GM23338 (cell line): ENCODE measurements around the gene FADD. TPM values are rescaled to one million over a fixed set of nuclear protein-coding genes. Genes with fewer than 3 reads are reported as not detected.
"Not testable (repeated sequence)": the region's sequence is repeated elsewhere in the genome, so short reads cannot be mapped to it uniquely, and the experiment has no call there.

ENCODE experiments used
- ATAC-seq: fragments of 200-7000 bp; cut with Tn5 transposase; 3 replicates; pipeline ENCODE4 v1.9.1; 2020
- DNase-seq: peaks from one replicate; pipeline ENCODE4 v3.0.0-alpha.2; 2015; ENCODE audit warnings: low spot score
- H2AFZ ChIP-seq: fragments of 200-600 bp; sonication (generic); 2 replicates; pipeline ENCODE4 v1.8.0; 2016; ENCODE audit warnings: antibody characterized with exemption, mild to moderate bottlenecking, moderate library complexity
- H3F3A ChIP-seq: fragments of 200-600 bp; sonication (generic); replicated peaks from 2 replicates; pipeline ENCODE4 v1.8.0; 2017; ENCODE audit warnings: antibody characterized with exemption, mixed run types, low read depth
- H3K27ac ChIP-seq: fragments of 200-600 bp; sonication (generic); 2 replicates; pipeline ENCODE4 v1.6.1; 2016; ENCODE audit warnings: low read depth
- H3K27me3 ChIP-seq: fragments of 200-600 bp; sonication (generic); 2 replicates; pipeline ENCODE4 v1.8.0; 2016; ENCODE audit warnings: mild to moderate bottlenecking, mixed run types, moderate library complexity; ENCODE audit not compliant: insufficient read depth
- H3K36me3 ChIP-seq: fragments of 200-600 bp; sonication (generic); 2 replicates; pipeline ENCODE4 v1.8.0; 2016; ENCODE audit warnings: mild to moderate bottlenecking; ENCODE audit not compliant: insufficient read depth
- H3K4me1 ChIP-seq: fragments of 200-600 bp; sonication (generic); 2 replicates; pipeline ENCODE4 v1.8.0; 2016; ENCODE audit warnings: mild to moderate bottlenecking, moderate library complexity; ENCODE audit not compliant: insufficient read depth
- H3K4me2 ChIP-seq: fragments of 200-600 bp; sonication (generic); 2 replicates; pipeline ENCODE4 v1.7.1; 2017; ENCODE audit warnings: mixed run types
- H3K4me3 ChIP-seq: fragments of 200-600 bp; sonication (generic); 2 replicates; pipeline ENCODE4 v1.6.1; 2016; ENCODE audit warnings: mixed run types
- H3K79me2 ChIP-seq: fragments of 200-600 bp; sonication (generic); replicated peaks from 2 replicates; pipeline ENCODE4 v1.8.0; 2017; ENCODE audit warnings: mild to moderate bottlenecking; ENCODE audit not compliant: insufficient read depth
- H3K9me2 ChIP-seq: fragments of 200-600 bp; sonication (generic); 2 replicates; pipeline ENCODE4 v1.8.0; 2017; ENCODE audit not compliant: insufficient read depth
- H4K20me1 ChIP-seq: fragments of 200-600 bp; sonication (generic); replicated peaks from 2 replicates; pipeline ENCODE4 v1.8.0; 2017; ENCODE audit warnings: mild to moderate bottlenecking; ENCODE audit not compliant: insufficient read depth
- H3K27ac Mint-ChIP-seq: 2 replicates; pipeline ENCODE4 v1.8.0; 2020; ENCODE audit warnings: inconsistent platforms, mild to moderate bottlenecking, moderate library complexity, mixed read lengths
- H3K27me3 Mint-ChIP-seq: 3 replicates; pipeline ENCODE4 v1.8.0; 2022; ENCODE audit warnings: low read depth, mild to moderate bottlenecking, moderate library complexity, mixed read lengths, inconsistent platforms; ENCODE audit not compliant: insufficient read depth, poor library complexity
- H3K36me3 Mint-ChIP-seq: 3 replicates; pipeline ENCODE4 v1.8.0; 2021; ENCODE audit warnings: low read depth, mild to moderate bottlenecking, inconsistent platforms, moderate library complexity, mixed read lengths
- H3K4me1 Mint-ChIP-seq: 3 replicates; pipeline ENCODE4 v1.8.0; 2020; ENCODE audit warnings: mild to moderate bottlenecking, inconsistent platforms, mixed read lengths
- H3K4me3 Mint-ChIP-seq: 3 replicates; pipeline ENCODE4 v1.8.0; 2021; ENCODE audit warnings: moderate library complexity, mild to moderate bottlenecking, inconsistent platforms, mixed read lengths
- H3K9me3 Mint-ChIP-seq: 3 replicates; pipeline ENCODE4 v1.8.0; 2020; ENCODE audit warnings: moderate library complexity, mild to moderate bottlenecking, inconsistent platforms, mixed read lengths
- CREB1 ChIP-seq: fragments of 250-450 bp; sonication (Bioruptor Pico); IDR thresholded peaks from 2 replicates; pipeline ENCODE4 v1.5.0; 2020; ENCODE audit warnings: low read depth, mild to moderate bottlenecking, moderate library complexity
- ETS1 ChIP-seq: IDR thresholded peaks from 2 replicates; pipeline ENCODE4 v1.6.1; 2016; ENCODE audit warnings: antibody characterized with exemption
- EZH2 ChIP-seq: fragments of 200-600 bp; sonication (generic); IDR thresholded peaks from one replicate; pipeline ENCODE4 v1.8.0; 2017; ENCODE audit warnings: antibody characterized with exemption, mild to moderate bottlenecking, low read depth; ENCODE audit not compliant: unreplicated experiment
- NANOG ChIP-seq: IDR thresholded peaks from 2 replicates; pipeline ENCODE4 v1.6.1; 2016; ENCODE audit warnings: antibody characterized with exemption, borderline replicate concordance
- polyA plus RNA-seq: library from polyadenylated mRNA; unstranded; fragments of >200 nt; fragmentation: Nextera tagmentation; extraction: Ambion mirVana; gene quantifications from 2 replicates; pipeline ENCODE4 v1.2.1, GENCODE V29; 2016
- total RNA-seq: library from RNA; depleted of rRNA; stranded (reverse); fragments of >200 nt; shearing (Covaris generic); gene quantifications from 2 replicates; pipeline ENCODE4 v1.2.3, GENCODE V29; 2014
- TF ChIP-seq, protein P1 (sequence below): IDR thresholded peaks from one replicate; pipeline ENCODE4 v1.6.1; 2018; ENCODE audit warnings: antibody characterized with exemption; ENCODE audit not compliant: unreplicated experiment

FADD gene
- total and polyA plus RNA-seq, 2 experiments from 2014 or later = 19.7 to 65.8 TPM

DNA sequence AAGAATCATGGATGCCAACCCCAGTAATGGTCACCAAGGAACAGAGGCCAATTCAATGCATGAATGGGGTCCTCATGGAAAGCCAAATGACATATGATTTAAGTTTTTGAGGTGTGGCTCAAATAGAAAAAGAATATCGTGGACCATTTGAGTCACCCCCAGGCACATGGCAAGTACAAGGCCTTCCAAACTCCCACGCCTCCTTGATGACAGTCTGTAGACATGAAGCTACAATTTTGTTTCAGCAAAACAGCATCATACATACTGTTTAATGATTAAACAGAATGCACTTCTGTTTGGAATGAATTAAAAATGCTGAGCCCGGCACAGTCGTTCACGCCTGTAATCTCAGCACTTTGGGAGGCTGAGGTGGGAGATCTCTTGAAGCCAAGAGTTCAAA is 7.4 kb downstream of the FADD start (continued):
- TF ChIP-seq CREB1 (CRISPR knock-in tag) = no peak
- no peak for TF ChIP-seq EZH2
- TF ChIP-seq, protein P1, sequence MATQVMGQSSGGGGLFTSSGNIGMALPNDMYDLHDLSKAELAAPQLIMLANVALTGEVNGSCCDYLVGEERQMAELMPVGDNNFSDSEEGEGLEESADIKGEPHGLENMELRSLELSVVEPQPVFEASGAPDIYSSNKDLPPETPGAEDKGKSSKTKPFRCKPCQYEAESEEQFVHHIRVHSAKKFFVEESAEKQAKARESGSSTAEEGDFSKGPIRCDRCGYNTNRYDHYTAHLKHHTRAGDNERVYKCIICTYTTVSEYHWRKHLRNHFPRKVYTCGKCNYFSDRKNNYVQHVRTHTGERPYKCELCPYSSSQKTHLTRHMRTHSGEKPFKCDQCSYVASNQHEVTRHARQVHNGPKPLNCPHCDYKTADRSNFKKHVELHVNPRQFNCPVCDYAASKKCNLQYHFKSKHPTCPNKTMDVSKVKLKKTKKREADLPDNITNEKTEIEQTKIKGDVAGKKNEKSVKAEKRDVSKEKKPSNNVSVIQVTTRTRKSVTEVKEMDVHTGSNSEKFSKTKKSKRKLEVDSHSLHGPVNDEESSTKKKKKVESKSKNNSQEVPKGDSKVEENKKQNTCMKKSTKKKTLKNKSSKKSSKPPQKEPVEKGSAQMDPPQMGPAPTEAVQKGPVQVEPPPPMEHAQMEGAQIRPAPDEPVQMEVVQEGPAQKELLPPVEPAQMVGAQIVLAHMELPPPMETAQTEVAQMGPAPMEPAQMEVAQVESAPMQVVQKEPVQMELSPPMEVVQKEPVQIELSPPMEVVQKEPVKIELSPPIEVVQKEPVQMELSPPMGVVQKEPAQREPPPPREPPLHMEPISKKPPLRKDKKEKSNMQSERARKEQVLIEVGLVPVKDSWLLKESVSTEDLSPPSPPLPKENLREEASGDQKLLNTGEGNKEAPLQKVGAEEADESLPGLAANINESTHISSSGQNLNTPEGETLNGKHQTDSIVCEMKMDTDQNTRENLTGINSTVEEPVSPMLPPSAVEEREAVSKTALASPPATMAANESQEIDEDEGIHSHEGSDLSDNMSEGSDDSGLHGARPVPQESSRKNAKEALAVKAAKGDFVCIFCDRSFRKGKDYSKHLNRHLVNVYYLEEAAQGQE = no peak
- no peak for TF ChIP-seq ETS1

- Histone ChIP-seq H4K20me1 (peaks cover 7% of the 10 kb centered on the region; the same call in 1 of the 2 replicates), H3K4me3 (no peak overlapping the region), H3F3A (peaks cover 8% of the 10 kb centered on the region; the same call in 1 of the 2 replicates), H3K4me2 (0 out of 2 replicates have a peak overlapping the region, but pooled peaks have one; percentile 20), H2AFZ (0 out of 2 replicates have a peak overlapping the region, but pooled peaks have one; percentile 18), H3K9me2 (no peaks in the 10 kb centered on the region), H3K27ac (peak overlapping the region; percentile 94; the same call in 1 of the 2 replicates), H3K27me3 (no peaks in the 10 kb centered on the region), H3K36me3 (no peaks in the 10 kb centered on the region; the same call in 1 of the 2 replicates), H3K4me1 (peaks cover 33% of the 10 kb centered on the region), H3K79me2 (peaks cover 2% of the 10 kb centered on the region; the same call in 1 of the 2 replicates)
- H3K4me3 Mint-ChIP-seq = no peak overlapping the region
- H3K27ac Mint-ChIP-seq = peak overlapping the region; percentile 10; the same call in 1 of the 2 replicates
- DNase-seq (peak; percentile 71), ATAC-seq (peak; percentile 46)
- TF ChIP-seq, protein P1 = no peak
- no peak for TF ChIP-seq NANOG
- no peaks in the 10 kb centered on the region for H3K9me3 Mint-ChIP-seq
- H3K4me1 Mint-ChIP-seq = peaks cover 34% of the 10 kb centered on the region
- peaks cover 4% of the 10 kb centered on the region for H3K27me3 Mint-ChIP-seq
- H3K36me3 Mint-ChIP-seq = peaks cover 23% of the 10 kb centered on the region
Observed at GRCh38 chr11:70212227-70212811, 9.2 kb downstream of the FADD start.

DNA sequence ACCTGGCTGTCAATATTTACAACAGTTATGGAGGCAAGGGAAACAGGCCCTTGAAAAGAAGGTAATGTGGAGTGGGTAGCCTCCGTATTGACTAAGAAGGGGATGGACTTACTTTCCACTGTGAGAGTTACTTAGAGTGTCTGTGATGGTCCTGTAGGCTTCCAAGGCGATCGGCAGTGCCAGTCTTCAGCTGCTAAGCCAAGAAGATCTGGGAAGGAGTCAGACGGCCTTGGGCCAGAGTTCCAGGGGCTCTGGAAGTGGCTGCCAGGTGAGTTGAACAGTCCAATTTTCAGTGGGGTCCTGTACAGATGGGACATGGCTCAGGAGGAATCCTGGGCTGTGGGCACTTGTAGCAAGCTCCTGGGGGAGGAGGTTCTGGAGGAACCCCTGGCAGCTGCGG is 14.3 kb downstream of the FADD start:
- H3K9me2 ChIP-seq, H3K4me3 ChIP-seq, DNase-seq, H3K4me3 Mint-ChIP-seq, H3K27me3 ChIP-seq, ATAC-seq, H3K4me2 ChIP-seq, H4K20me1 ChIP-seq, H3K36me3 ChIP-seq, H3K79me2 ChIP-seq, H2AFZ ChIP-seq, H3K27ac ChIP-seq, H3F3A ChIP-seq, H3K27ac Mint-ChIP-seq: not testable (repeated sequence)
- Mint-ChIP-seq H3K27me3 (peaks cover 16% of the 10 kb centered on the region), H3K36me3 (peaks cover 25% of the 10 kb centered on the region), H3K9me3 (peaks cover 22% of the 10 kb centered on the region), H3K4me1 (peaks cover 30% of the 10 kb centered on the region)
- peaks cover 23% of the 10 kb centered on the region for H3K4me1 ChIP-seq

DNA sequence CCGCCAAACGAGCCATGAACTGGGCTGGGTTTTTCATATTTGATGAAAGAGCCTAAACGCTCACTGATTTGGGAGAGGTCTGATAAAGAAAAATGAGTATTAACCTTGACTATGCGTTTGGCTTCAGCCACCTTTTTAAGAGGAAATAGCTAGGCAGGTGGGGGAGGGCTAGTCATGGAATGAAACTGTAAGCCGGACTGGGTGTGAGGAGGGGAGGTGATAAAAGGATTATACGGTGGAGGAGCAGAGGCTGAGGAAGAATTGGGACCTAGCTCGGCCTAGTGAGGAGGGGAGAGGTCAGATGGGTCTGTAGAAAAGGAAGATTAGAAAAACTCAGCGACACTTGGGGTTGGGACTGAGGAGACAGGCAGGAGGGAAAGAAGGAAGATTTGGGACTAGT is 15.0 kb downstream of the FADD start:
- H4K20me1 ChIP-seq, H3K36me3 ChIP-seq, H3K27me3 ChIP-seq, H2AFZ ChIP-seq, H3K4me3 ChIP-seq, H3F3A ChIP-seq, H3K4me2 ChIP-seq, H3K79me2 ChIP-seq, H3K27ac Mint-ChIP-seq, ATAC-seq, DNase-seq, H3K27ac ChIP-seq, H3K9me2 ChIP-seq, H3K4me3 Mint-ChIP-seq: not testable (repeated sequence)
- Mint-ChIP-seq H3K36me3 (peaks cover 25% of the 10 kb centered on the region), H3K9me3 (peaks cover 22% of the 10 kb centered on the region), H3K27me3 (peaks cover 18% of the 10 kb centered on the region), H3K4me1 (peaks cover 23% of the 10 kb centered on the region)
- peaks cover 16% of the 10 kb centered on the region for H3K4me1 ChIP-seq
